Measurements from ENCODE around the gene OR6X1.

GRCh38 chr11:123718469-123718868 is 35.8 kb downstream of the OR6X1 start:
- no peak for TF ChIP-seq ARNT (IDR thresholded peaks at IDR 0.05)
- TF ChIP-seq SP1 (IDR thresholded peaks at IDR 0.05): no peak
- no peak for TF ChIP-seq FOXM1 (IDR thresholded peaks at IDR 0.05; ENCODE audit: borderline replicate concordance)
- TF ChIP-seq ELF4 (IDR thresholded peaks at IDR 0.05): no peak
- no peak for TF ChIP-seq FOXK2 (IDR thresholded peaks at IDR 0.05)
- TF ChIP-seq SUZ12 (IDR thresholded peaks at IDR 0.05): no peak
- no peak for TF ChIP-seq FOXA1 (IDR thresholded peaks at IDR 0.05)
- no peak for TF ChIP-seq HDGF (IDR thresholded peaks at IDR 0.05; ENCODE audit: borderline replicate concordance)
- TF ChIP-seq NFRKB (IDR thresholded peaks at IDR 0.05): no peak
- TF ChIP-seq LEF1 (IDR thresholded peaks at IDR 0.05; ENCODE audit: borderline replicate concordance): no peak
- TF ChIP-seq ZNF384 (IDR thresholded peaks at IDR 0.05): no peak
